HuH-7 (cell line): ENCODE data around the gene SH3PXD2B.
"Not testable (repeated sequence)": the region's sequence is repeated elsewhere in the genome, so short reads cannot be mapped to it uniquely, and the experiment has no call there.

Experiments used
- DNase-seq: peaks from one replicate; pipeline ENCODE4 v3.0.0; 2011; ENCODE audit warnings: low spot score

SH3PXD2B gene

DNA sequence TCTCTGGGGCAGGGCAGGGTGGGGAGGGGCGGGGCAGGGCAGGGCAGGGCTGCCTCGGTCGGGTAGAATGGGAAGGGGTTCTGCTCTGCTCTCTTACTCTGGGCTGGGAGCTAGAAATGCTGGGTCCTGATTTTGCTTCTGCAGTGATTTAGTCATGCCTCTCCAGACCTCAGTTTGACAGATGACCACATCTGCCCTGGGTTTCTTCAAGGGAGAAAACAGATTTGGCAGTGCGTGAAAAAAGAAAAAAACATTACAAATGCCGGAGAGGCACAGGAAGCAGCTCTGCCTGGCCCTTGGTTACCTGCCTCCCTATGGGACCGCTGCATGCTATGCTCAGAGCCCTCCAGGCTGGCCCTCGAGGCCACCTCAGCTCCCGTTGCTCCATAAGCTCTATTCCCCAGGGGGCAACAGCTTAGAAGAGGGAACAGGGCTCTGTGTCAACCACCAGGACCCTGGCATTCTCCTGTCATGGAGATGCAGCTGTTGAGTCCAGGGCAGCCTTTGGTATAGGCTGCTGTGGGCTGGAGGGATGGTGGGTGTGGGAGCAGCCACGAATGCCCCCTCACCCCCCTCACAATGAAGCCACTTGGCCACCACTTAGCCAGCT is 117.5 kb downstream of the SH3PXD2B start:
- DNase-seq, result no peak

DNA sequence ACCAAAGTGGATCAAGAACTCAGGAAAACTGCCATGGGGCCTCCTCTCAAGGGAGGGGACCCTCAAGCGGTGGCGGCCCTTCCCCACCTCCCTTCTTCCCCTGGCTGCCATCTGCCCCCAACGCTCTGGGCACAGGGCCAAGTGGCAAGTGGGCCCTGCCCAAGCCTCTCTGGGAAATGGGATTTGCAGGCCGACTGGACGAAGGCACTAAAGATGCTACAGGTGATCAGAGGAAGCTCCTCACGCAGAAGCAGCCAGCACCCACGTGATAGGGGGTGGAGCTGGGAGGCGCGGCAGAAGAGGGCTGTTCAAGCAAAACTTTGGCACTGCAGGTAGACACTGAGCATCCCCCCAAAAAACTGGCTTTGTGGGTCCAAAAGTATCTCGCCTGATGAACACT is 118.1 kb downstream of the SH3PXD2B start:
- no peak for DNase-seq

DNA sequence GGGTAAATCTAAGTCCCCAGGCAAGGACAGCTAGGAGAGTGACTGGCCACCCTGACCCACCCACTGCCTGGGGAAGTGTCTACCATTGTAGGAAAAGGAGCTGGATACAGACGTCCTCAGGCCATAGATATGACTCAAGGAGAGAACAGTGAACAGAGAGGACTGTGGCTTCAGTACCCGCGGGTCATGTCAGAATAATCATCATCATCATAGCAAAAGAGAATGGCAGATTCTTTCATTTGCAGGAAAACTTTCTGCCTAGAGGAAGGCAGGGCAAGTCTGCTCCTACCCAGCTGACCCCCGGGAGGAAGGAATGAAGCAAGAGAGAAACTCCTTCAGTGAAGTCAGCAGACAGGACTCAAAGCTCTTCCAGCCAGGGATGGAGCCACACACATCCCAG is 118.6 kb downstream of the SH3PXD2B start:
- no peak for DNase-seq

DNA sequence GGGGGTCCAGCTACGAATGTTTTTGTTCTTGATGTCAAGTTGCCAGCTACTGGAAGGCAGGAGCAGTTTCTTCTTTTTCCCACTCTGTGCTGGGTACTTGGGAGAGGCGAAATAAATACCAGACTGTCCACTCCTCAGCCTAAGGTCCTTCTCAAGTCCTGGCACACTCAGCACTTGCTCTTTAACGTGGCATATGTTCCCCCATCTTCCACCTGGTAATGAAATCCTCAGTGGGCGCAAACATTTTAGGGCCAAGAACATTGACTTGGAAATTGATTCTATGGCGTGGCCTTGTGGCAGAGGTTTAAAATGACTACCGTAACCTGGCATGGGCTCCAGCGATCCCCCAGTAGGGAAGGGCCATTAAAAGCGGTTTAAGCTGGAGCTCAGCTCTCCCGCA is 119.7 kb downstream of the SH3PXD2B start:
- DNase-seq, result no peak

DNA sequence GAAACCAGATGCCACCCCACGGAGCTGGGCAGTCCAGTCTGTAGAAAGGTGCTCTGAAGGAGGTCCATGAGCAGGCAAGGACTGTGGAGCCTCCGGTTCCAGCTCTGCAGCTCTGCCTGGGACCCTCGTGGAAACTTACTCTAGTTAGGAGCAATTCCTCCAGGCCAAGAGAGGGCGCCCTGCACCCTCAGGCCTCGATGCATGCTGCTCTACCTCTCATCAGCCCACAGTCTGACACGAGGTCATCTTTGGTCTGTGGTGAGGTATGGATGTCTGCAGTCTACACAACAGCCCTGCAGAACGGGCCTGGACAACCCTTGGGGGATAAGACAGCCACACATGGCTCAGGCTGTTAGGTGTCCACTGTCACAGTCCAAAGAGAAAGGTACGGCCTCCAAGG is 120.1 kb downstream of the SH3PXD2B start:
- peak; percentile 32 for DNase-seq

DNA sequence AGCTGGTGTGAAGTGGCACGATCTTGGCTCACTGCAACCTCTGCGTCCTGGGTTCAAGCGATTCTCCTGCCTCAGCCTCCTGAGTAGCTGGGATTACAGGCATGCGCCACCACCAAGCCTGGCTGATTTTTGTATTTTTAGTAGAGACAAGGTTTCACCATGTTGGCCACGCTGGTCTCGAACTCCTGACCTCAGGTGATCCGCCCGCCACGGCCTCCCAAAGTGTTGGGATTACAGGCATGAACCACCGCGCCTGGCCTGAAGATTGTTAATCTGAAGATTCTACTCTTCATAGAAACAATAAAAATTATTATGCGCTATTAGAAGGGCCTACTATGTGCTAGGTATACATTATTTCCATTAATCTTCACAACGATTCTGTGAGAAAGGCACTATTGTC is 127.4 kb downstream of the SH3PXD2B start:
- DNase-seq, result not testable (repeated sequence)

DNA sequence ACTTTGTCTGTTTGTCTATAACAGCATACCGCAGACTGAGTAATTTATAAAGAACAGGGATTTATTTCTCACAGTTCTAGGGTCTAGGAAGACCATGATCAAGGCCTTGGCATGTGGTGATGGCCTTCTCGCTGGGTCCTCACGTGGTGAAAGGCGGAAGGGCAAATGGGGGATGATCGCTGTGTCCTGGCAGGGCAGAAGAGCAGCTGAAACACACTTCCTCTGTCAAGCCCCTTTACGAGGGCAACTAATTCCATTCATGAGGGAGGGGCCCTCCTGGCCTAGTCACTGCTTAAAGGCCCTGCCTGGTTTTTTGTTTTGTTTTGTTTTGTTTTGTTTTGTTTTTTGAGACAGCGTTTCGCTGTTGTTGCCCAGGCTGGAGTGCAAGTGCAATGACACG is 128.9 kb downstream of the SH3PXD2B start:
- no peak for DNase-seq

DNA sequence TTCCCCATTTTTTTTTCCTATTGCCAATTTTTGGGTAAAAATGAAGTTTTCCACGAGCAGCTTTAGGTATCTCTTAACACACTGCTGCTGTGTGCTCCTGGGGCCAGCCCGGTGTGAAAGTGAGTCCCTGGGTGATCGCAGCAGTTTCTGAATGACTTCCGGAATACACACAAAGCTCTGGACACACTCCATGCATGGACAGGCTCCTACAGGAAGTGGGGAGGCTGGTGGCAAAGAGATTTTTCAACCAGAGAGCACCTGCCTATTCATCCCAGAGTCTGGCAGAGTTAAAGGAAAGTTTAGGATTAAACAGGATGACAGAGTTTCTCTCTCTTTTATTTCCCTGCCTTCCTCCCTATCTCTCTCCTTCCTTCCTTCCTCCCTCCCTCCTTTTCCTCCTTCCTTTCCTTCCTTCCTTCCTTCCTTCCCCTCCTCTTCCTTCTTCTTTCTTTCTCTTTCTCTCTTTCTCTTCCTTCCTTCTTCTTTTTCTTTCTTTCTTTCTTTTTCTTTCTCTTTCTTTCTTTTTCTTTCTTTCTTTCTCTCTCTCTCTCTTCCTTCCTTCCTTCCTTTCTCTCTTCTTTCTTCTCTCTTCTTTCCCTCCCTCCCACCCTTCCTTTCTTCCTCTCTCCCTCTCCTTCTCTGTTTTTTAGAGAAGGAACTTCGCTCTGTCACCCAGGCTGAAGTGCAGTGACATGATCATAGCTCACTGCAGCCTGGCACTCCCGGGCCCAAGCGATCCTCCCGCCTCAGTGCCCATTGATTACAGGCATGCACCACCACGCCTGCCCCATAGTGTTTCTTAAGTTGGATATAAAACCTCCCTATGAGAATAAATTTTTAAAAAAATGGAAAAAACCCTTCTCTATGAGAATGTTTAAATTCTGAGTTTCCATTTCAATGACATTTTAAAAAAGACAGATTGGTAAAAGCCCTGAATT is 132.0 kb downstream of the SH3PXD2B start:
- no peak for DNase-seq

DNA sequence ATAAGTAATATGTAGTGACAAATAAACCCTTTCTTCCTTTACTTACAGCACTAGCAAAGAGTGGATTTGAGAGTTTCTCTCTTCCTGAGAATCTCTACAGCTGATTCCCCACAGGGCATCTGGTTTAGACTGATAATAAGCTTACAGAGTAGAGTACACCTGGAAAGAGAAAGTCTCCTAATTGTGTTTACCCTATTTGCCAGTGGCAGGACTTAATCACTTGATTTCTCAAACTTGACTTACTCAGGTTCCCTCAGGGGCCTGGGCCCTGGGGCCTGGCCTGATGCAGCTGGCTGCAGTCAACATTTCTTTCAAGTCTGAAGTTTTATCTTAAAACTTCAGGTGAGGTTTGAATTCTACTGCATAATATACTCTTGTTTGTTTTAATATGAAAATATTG is 132.7 kb downstream of the SH3PXD2B start:
- no peak for DNase-seq

DNA sequence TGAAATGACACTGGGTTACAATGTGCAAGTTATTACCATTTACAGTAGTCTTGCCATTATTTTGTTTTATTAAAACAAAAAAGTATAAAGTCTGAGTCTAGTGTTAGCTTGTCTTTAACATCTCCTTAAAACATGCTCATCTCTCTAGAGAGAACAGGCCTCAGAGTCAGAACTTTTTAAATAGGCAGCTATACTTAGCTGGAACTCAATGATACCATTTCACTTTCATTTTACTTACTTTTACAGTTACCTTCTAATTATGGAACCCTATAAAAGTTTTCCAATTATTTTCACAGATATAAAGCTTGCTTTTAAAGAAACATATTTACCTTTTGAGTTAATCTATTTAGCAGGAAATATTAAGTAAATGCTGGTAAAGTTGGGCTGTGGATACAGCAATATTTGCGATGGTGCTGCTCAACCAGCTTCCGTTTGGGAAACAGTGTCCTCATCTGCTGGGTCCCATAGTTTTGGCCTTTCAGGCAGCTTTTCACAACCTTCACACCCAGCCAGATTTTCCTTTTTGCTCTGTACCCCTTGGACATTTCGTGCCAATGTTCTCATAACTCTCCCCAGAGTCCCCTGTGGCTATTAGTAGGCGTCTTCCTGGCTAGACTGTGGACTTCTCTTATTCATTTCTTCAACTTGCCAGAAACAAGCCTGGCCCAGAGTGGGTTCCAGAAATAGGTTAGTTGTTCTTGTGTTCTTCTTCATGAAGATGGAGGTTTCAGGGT is 134.4 kb downstream of the SH3PXD2B start:
- no peak for DNase-seq

DNA sequence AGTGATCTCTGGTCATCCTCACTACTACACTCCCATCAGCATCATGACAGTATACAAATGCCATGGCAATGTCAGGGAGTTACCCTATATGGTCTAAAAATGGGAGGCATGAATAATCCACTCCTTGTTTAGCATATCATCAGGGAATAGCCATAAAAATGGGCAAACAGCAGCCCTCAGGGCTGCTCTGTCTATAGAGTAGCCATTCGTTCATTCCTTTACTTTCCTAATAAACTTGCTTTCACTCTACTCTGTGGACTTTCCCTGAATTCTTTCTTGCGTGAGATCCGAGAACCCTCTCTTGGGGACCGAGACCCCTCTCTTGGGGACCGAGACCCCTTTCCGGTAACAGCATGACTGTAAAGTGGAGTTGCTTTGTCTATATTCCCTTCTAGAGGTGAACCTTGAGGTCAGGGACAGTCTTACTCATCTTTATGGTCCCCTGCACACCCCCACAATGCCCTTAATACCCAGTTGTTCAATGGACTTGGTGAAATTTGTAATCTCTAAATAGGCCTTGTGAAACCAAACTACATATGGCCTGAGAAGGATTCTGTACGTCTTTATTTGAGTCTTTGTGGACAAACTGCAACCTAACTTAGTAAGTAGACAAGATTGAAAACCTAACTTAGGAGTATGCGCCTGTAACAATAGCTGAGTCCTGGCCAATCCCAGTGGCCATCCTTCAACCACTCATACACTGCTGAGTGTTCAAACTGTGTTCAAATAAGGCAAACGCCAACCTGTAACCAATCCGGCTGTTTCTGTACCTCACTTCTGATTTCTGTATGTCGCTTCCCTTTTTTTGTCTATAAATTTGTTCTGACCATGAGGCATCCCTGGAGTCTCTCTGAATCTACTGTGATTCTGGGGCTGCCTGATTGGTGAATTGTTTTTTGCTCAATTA is 138.5 kb downstream of the SH3PXD2B start:
- no peak for DNase-seq

DNA sequence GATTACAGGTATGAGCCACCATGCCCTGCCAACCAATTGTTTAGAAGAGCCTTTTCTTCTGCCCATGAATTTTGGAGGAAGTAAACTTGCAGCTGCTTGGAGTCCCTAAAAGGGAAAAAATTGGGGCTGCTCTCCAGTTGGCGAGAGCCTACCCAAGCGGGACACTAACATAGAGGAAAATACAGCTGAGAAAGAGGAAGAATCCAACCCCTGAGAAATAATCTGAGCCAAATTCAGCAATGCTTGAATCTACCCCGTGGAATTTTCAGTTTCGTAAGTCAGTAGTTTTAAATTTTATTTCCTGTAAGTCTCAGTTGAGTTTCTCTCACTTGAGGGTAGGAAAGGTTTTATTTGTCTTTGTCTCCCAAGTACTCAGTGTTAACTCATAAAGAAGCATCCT is 140.4 kb downstream of the SH3PXD2B start:
- no peak for DNase-seq

DNA sequence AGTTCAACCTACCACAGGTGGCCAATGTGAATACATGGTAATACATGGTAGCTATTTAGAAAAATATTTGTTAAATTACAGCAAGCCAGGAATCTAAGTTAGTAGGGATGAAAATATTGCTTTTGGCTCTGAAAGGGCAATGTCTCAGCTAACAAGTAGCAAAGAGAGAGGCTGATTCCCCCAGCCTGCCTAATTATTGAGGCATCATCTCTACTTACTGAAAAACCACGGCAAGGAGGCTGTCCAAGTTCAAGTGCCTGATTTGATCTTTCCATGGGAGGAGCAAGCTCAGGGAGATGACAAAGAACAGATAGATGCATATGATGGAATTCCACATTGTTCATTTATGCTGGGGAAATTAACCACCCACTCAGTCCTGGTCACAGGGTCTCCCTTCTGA is 142.0 kb downstream of the SH3PXD2B start:
- no peak for DNase-seq

DNA sequence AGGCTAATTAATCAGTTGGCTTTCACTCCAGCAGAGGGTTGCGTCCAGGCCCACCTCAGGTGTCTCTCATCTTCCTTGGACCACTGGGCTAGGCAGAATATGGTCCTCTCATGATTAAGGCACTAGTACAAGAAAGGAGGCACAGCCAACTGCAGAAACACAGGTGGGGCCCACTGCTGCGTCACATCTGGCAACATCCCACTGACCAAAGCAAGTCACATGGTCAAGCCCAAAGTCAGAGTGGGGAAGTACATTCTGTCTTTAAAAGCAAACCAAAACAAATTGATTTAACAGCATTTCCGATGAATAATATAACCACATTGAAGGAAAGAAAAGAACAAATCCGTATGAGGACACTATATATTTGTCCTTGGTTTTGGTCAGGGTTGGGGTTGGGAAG is 142.7 kb downstream of the SH3PXD2B start:
- no peak for DNase-seq

DNA sequence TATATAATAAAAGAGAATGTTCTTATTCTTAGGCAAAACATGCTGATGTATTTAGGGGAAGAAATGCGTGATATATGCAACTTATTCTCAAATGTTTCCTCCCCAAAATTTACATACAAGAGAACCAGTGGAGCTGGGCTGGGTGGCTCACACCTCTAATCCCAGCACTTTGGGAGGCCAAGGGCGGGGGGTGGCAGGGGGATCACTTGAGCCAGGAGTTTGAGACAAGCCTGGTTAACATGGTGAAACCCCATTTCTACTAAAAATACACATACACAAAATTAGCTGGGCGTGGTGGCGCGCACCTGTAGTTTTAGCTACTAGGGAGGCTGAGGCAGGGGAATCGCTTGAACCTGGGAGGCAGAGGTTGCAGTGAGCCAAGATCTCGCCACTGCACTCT is 143.3 kb downstream of the SH3PXD2B start:
- DNase-seq, result no peak

DNA sequence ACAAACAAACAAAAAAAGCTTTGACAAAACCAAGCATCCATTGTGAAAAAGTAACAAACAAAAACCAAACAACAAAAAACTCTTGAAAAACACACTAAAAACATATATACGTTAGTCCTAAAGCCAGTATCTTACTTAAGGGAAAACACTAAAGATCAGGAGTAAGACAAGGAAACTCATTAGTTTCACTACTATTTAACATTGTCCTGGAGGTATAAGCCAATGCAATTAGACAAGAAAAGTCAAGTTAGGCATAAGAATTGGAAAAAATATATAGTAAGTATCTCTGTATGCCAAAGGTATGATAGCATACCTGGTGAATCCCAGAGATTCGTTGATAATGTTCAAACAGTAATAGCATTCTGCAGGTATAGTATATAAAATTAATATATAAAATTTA is 148.9 kb downstream of the SH3PXD2B start:
- no peak for DNase-seq

DNA sequence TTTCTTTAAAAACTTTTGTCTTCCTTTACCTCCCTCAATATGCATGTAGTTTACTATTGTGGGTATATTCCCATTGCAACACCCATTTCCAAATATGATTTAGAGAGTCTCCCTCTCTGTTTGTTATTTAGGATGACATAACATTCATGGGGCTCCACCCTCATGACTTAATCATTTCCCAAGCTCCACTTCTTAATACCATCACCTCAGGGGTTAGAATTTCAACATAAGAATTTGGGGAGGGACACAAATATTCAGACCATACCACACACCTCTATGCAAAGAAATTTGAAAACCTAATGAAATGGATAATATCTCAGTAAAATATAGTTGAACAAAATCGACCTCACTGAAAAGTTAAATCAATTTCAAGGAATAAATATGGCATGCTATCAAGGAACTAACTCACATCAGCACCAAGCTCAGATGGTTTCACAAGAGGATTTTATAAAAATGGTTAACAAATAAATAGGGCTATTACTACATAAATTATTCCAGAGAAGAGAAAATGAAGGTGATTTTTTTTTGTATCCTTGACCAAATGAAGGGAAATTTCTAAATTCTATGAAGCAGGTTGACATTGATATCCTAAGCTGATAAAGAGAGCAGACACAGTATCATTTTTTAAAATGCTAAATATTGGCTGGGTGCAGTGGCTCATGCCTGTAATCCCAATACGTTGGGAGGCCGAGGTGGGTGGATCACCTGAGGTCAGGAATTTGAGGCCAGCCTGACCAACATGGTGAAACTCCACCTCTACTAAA is 150.6 kb downstream of the SH3PXD2B start:
- no peak for DNase-seq

DNA sequence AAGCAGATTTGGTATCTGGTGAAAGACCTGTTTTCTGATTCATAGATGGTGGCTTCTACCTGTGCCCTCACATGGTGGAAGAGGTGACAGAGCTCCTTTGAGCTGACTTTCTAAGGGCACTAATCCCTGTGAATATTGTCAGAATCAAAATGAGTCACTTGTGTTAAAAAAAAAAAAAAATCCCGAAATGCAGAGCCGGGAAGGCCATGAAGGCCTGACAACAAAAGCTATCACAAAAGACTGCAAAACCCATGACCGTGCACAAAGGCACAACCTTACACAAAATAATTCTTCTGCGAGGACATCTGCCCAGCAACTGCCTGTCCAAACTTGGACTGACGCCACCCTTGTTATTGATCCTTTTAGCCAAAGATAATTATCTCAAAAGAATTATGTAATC is 151.2 kb downstream of the SH3PXD2B start:
- no peak for DNase-seq

DNA sequence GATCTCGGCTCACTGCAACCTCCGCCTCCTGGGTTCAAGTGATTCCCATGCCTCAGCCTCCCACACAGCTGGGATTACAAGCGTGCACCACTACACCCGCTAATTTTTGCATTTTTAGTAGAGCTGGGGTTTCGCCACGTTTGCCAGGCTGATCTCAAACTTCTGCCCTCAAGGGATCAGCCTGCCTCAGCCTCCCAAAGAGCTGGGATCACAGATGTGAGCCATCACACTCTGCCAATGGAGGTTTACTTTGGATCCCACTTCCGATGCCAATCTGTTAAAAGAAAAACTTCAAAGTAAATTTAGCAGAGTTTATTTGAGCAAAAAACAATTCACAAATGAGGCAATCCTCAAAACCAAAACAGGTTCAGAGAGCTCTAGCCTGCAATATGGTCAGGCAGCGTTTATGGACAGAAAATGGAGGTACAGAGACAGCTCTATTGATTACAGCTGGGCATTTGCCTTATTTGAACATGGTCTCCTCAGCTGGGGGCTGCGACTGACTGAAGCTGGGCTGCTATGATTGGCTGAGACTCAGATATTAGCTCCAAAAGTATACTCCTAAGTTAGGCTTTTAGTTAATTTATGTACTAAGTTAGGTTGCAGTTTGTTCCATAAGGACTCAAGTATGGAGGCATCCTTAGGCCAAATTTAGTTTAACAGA is 152.1 kb downstream of the SH3PXD2B start:
- DNase-seq, result no peak

DNA sequence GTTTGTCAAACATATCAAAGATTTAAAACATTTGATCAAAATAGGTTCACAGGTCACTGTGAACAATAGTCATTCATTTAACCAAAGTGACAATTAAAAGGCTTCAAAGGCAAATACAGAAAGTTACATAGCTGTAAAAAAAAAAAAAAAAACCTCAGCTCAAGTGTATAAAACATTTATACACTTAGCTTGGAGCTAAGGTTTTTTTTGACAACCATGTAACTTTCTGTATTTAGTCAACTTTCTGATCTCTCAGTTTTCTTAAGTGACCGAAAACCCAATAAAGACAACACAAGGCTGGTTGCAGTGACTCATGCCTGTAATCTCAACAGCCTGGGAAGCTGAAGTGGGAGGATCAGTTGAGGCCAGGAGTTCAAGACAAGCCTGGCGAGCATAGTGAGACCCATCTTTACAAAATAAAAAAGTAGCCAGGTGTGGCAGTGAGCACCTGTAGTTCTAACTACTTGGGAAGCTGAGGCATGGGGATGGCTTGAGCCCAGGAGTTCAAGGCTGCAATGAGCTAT is 154.3 kb downstream of the SH3PXD2B start:
- DNase-seq, result no peak
